ENCODE data around the gene LTBP1. TPM values are rescaled to one million over a fixed set of nuclear protein-coding genes. Genes with fewer than 3 reads are reported as not detected.

LTBP1 gene
- total RNA-seq, 1 donor from 2014 or later, result 29.7 TPM

GRCh38 chr2:33284287-33284686 is 337.5 kb downstream of the LTBP1 start:
- Histone ChIP-seq H4K20me1 (ENCODE audit: insufficient read depth, low read length) (no peaks in the 10 kb centered on the region), H3K9ac (ENCODE audit: low read length) (no peak overlapping the region), H3K4me2 (ENCODE audit: low read length) (no peak overlapping the region), H3K4me3 (ENCODE audit: insufficient read depth, low read depth, low read length) (no peak overlapping the region), H3K4me1 (ENCODE audit: insufficient read depth, low read length) (no peaks in the 10 kb centered on the region), H3K36me3 (ENCODE audit: insufficient read depth, low read length) (peaks cover 21% of the 10 kb centered on the region), H3K27me3 (ENCODE audit: insufficient read depth, low read length) (no peaks in the 10 kb centered on the region), H2AFZ (ENCODE audit: low read depth, low read length) (no peak overlapping the region), H3K79me2 (ENCODE audit: insufficient read depth, low read length) (no peaks in the 10 kb centered on the region), H3K9me3 (ENCODE audit: insufficient read depth, low read depth, low read length) (no peaks in the 10 kb centered on the region), H3K27ac (ENCODE audit: low read depth, low read length) (no peak overlapping the region)
- Mint-ChIP-seq H3K27ac (ENCODE audit: unreplicated experiment) (no peak overlapping the region), H3K9me3 (ENCODE audit: unreplicated experiment) (no peaks in the 10 kb centered on the region), H3K36me3 (ENCODE audit: low read depth, unreplicated experiment) (peaks cover 2% of the 10 kb centered on the region), H3K4me1 (ENCODE audit: low read depth, unreplicated experiment) (no peaks in the 10 kb centered on the region), H3K27me3 (ENCODE audit: low read depth, unreplicated experiment) (no peaks in the 10 kb centered on the region), H3K4me3 (ENCODE audit: unreplicated experiment) (no peak overlapping the region)
- TF ChIP-seq, protein P1, sequence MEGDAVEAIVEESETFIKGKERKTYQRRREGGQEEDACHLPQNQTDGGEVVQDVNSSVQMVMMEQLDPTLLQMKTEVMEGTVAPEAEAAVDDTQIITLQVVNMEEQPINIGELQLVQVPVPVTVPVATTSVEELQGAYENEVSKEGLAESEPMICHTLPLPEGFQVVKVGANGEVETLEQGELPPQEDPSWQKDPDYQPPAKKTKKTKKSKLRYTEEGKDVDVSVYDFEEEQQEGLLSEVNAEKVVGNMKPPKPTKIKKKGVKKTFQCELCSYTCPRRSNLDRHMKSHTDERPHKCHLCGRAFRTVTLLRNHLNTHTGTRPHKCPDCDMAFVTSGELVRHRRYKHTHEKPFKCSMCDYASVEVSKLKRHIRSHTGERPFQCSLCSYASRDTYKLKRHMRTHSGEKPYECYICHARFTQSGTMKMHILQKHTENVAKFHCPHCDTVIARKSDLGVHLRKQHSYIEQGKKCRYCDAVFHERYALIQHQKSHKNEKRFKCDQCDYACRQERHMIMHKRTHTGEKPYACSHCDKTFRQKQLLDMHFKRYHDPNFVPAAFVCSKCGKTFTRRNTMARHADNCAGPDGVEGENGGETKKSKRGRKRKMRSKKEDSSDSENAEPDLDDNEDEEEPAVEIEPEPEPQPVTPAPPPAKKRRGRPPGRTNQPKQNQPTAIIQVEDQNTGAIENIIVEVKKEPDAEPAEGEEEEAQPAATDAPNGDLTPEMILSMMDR (IDR thresholded peaks at IDR 0.05; ENCODE audit: insufficient read depth, low read depth, low read length), result no peak
- TF ChIP-seq EZH2 (IDR thresholded peaks at IDR 0.05; ENCODE audit: insufficient read depth, low read length), result no peak
- FAIRE-seq (no peak), DNase-seq (ENCODE audit: low read depth) (no peak)

DNA sequence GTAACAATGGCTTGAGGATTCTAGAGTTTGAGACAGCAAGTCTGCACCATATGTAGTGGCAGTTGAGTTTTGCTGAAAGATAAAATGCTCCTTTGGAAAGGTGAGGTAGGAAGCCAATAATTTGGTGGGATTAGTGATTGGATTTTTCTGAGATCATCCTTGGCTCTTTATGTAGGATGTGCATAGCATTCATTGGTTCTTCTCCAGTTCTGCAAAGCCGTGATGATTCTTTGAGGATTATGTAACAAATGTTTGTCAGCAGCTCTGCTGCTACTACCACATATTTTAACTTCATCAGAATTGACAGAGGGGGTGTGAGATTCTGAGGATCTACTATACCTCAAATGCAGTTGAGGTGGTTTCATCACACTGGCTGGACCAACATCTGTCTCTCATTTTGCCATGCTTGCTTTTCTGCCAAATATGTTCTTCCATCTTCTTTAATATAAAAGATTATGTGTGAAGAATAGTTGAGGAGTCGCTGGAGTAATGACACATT is 340.8 kb downstream of the LTBP1 start:
- Histone ChIP-seq H3K79me2 (ENCODE audit: insufficient read depth, low read length) (no peaks in the 10 kb centered on the region), H3K9me3 (ENCODE audit: insufficient read depth, low read depth, low read length) (no peaks in the 10 kb centered on the region), H4K20me1 (ENCODE audit: insufficient read depth, low read length) (no peaks in the 10 kb centered on the region), H3K4me2 (ENCODE audit: low read length) (no peak overlapping the region), H3K36me3 (ENCODE audit: insufficient read depth, low read length) (peaks cover 17% of the 10 kb centered on the region), H2AFZ (ENCODE audit: low read depth, low read length) (no peak overlapping the region), H3K4me3 (ENCODE audit: insufficient read depth, low read depth, low read length) (no peak overlapping the region), H3K9ac (ENCODE audit: low read length) (no peak overlapping the region), H3K27me3 (ENCODE audit: insufficient read depth, low read length) (no peaks in the 10 kb centered on the region), H3K27ac (ENCODE audit: low read depth, low read length) (no peak overlapping the region), H3K4me1 (ENCODE audit: insufficient read depth, low read length) (peaks cover 23% of the 10 kb centered on the region)
- Mint-ChIP-seq H3K36me3 (ENCODE audit: low read depth, unreplicated experiment) (peaks cover 2% of the 10 kb centered on the region), H3K27me3 (ENCODE audit: low read depth, unreplicated experiment) (no peaks in the 10 kb centered on the region), H3K9me3 (ENCODE audit: unreplicated experiment) (no peaks in the 10 kb centered on the region), H3K4me1 (ENCODE audit: low read depth, unreplicated experiment) (peaks cover 17% of the 10 kb centered on the region), H3K4me3 (ENCODE audit: unreplicated experiment) (no peak overlapping the region), H3K27ac (ENCODE audit: unreplicated experiment) (no peak overlapping the region)
- no peak for FAIRE-seq
- TF ChIP-seq, protein P1 (IDR thresholded peaks at IDR 0.05; ENCODE audit: insufficient read depth, low read depth, low read length), result no peak
- TF ChIP-seq EZH2 (IDR thresholded peaks at IDR 0.05; ENCODE audit: insufficient read depth, low read length), result no peak
- no peak for DNase-seq (ENCODE audit: low read depth)

- no peak overlapping the region for H3K4me3 ChIP-seq (ENCODE audit: insufficient read depth, low read depth, low read length)
- H3K79me2 ChIP-seq (ENCODE audit: insufficient read depth, low read length), result no peaks in the 10 kb centered on the region
- H3K4me1 ChIP-seq (ENCODE audit: insufficient read depth, low read length), result peaks cover 24% of the 10 kb centered on the region
- Mint-ChIP-seq H3K36me3 (ENCODE audit: low read depth, unreplicated experiment) (peaks cover 2% of the 10 kb centered on the region), H3K4me3 (ENCODE audit: unreplicated experiment) (no peak overlapping the region), H3K4me1 (ENCODE audit: low read depth, unreplicated experiment) (peaks cover 20% of the 10 kb centered on the region), H3K9me3 (ENCODE audit: unreplicated experiment) (no peaks in the 10 kb centered on the region), H3K27ac (ENCODE audit: unreplicated experiment) (no peak overlapping the region), H3K27me3 (ENCODE audit: low read depth, unreplicated experiment) (no peaks in the 10 kb centered on the region)
- no peak overlapping the region for H2AFZ ChIP-seq (ENCODE audit: low read depth, low read length)
- no peak for TF ChIP-seq EZH2 (IDR thresholded peaks at IDR 0.05; ENCODE audit: insufficient read depth, low read length)
- TF ChIP-seq, protein P1 (IDR thresholded peaks at IDR 0.05; ENCODE audit: insufficient read depth, low read depth, low read length), result no peak
- no peaks in the 10 kb centered on the region for H3K27me3 ChIP-seq (ENCODE audit: insufficient read depth, low read length)
- H4K20me1 ChIP-seq (ENCODE audit: insufficient read depth, low read length), result no peaks in the 10 kb centered on the region
- no peak for FAIRE-seq
- no peak for DNase-seq (ENCODE audit: low read depth)
- no peak overlapping the region for H3K4me2 ChIP-seq (ENCODE audit: low read length)
- H3K27ac ChIP-seq (ENCODE audit: low read depth, low read length), result no peak overlapping the region
- H3K36me3 ChIP-seq (ENCODE audit: insufficient read depth, low read length), result peaks cover 17% of the 10 kb centered on the region
- no peak overlapping the region for H3K9ac ChIP-seq (ENCODE audit: low read length)
- no peaks in the 10 kb centered on the region for H3K9me3 ChIP-seq (ENCODE audit: insufficient read depth, low read depth, low read length)
These were observed 341.3 kb downstream of the LTBP1 start for GRCh38 chr2:33288011-33288410.

All from astrocyte (in vitro differentiated cells and primary cell).